GM18519 (cell line): ENCODE results near the gene PRPF40B.
"Not testable (repeated sequence)": the region's sequence is repeated elsewhere in the genome, so short reads cannot be mapped to it uniquely, and the experiment has no call there.

Experiments
- ATAC-seq: cut with Tn5 transposase; IDR thresholded peaks from one replicate; pipeline ENCODE4 v1.9.1; 2021; ENCODE audit warnings: mild to moderate bottlenecking, moderate library complexity; ENCODE audit not compliant: unreplicated experiment, low FRiP score

Gene PRPF40B

GRCh38 chr12:49609059-49609874 lies 14.1 kb upstream of the PRPF40B start:
- no peak for ATAC-seq

- no peak for ATAC-seq
Measured at GRCh38 chr12:49609875-49610154, 13.5 kb upstream of the PRPF40B start.

DNA sequence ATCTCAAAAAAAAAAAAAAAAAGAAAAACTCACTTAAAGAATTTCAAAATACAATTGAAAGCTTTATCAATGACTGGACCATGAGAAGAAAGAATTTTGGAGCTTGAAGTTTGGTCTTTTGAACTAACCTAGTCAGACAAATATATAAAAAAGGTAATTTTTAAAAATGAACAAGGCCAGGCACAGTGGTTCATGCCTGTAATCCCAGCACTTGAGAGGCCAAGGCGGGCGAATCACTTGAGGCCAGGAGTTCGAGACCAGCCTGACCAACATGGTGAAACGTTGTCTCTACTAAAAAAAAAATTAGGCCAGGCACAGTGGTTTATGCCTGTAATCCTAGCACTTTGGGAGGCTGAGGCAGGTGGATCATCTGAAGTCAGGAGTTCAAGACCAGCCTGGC lies 12.6 kb upstream of the PRPF40B start:
- ATAC-seq: not testable (repeated sequence)

DNA sequence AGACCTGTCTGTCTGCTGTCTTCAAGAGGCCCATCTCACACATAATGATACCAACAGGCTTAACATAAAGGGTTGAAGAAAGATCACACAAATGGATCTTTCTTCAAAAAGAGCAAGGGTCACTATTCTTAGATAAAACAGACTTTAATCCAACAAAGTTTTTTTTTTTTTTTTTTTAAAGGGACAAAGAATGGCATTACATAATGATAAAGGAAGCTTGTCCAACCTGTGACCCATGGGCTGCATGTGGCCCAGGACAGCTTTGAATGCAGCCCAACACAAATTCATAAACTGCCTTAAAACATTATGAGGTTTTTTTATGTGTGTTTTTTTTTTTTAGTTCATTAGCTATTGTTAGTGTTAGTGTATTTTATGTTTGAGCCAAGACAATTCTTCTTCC lies 11.2 kb upstream of the PRPF40B start:
- no peak for ATAC-seq

DNA sequence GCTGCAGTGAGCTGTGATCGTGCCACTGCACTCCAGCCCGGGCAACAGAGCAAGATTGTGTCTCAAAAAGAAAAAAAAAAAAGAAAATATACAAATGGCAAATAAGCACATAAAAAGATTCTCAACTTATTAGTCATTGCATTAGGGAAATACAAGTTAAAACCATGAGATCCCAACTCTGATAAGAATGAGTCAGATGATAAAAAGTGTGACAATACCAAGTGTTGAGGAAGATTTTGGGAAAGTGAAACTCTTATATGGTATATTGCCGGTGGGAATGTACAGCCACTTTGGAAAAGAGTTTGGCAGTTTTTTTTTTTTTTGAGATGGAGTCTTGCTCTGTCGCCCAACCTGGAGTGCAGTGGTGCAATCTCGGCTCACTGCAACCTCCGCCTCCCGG lies 7.6 kb upstream of the PRPF40B start:
- ATAC-seq: no peak

DNA sequence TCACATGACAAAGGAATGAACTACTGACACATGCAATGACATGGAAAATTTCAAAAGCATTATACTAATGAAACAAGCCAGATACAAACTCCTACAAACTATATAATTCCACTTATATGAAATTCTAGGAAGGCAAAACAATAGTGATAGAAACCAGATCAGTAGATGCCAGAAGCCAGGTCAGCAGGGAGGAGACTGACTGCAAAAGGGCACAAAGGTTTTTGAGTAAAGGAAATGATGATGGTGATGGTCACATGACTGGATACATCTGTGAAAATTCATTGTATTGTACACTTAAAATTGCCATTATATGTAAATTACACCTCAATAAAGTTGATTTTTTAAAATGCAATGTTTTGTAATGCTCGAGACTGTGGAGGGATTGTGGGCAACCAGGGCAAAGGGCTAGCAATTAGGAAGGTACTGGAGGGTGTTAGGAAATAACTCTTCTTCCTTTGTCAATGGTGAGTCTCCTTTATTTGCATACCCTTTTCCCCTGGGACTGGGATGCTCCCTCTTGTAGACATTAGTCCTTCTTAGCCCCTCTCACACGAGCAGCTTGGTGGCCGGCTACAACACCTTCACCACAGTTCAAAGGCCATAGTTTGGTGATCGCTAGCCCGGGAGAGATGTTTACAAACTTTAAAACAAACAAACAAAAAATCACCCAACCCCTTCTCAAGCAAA lies 6.7 kb upstream of the PRPF40B start:
- no peak for ATAC-seq

GRCh38 chr12:49618576-49618975 lies 4.8 kb upstream of the PRPF40B start:
- no peak for ATAC-seq

DNA sequence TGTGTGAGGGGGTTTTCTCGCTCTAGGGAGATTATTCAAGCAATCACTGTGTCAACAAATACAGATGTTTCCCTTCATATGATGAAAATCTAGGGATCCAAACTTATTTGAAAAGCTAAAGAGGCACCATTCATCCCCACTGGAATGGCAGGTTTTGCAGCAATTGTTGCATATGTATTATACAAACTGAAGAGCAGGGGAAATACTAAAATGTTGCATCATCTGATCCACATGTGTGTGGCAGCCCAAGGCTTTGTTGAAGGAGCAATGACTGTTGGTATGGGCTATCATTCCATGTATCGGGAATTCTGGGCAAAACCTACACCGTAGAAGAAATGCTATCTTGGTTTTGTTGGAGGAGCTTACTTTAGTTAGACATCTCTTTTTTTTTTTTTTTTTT lies 4.1 kb upstream of the PRPF40B start:
- ATAC-seq: no peak

DNA sequence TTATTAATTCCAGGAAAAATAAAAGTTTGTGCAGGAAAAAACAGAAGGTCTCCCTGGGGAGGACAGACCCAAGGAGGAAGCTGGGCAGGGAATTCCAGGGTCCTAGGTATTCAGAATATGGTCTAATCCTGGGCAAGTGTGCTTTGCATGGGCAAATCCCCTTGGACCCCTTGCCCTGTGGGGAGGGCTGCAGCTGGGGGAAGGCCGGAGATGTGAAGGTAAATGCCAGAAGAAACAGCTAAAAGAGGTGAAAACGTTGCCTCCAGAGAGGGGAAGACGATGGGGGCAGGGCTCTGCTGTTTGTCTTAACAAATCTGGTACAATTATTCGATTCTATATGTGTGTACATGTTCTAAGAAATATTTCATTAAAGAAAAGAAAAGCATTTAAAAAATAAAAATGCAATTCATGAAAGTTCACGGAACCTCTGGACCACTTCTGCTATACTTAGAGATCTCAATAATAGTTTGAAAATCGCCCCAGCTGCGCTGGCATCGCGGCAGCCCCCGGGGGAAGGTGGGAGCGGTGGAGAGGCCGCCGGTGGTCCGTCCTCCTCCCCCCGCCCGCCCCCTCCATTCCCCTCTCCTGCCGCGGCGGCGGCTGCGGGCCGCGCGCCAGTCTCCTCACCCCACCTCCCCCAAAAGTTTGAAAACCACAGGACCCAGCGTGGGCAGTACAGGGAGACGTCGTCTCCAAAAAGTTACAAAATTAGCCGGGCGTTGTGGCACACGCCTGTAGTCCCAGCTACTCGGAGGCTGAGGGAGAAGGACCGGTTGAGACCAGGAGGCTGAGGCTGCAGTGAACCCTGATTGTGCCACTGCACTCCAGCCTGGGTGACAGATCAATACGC lies 1.5 kb upstream of the PRPF40B start:
- ATAC-seq: no peak

DNA sequence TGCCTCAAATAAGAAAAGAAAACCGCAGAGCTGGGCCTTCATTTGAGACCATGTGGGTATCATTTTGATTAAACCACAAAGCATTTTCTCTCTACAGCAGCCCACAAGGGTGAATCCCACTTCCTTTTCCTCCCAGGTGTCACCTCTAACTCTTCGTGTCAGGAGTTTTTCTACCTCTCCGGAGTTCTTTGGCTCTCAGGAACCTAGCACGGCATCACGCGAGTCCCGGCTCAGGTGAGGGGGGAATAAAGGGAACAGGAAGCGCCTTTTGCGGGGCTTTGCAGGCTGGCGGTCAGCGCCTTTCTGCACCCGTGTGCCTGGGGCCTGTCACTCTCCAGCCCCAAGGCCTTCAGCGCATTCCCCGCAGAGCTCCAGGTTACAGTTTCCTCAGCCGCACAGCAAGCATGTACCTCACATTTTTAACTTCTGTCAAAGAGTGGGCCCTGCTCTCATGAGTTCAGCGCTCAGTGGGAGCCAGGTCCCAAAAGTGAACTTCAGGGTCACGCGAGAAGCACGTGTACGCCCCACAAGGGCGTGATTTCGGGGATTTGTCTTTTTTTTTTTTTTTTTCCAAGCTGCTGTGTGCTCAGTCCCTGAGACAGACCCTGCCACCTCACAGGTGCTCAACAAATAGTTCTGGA lies 740 bp upstream of the PRPF40B start:
- peak; percentile 6 for ATAC-seq

DNA sequence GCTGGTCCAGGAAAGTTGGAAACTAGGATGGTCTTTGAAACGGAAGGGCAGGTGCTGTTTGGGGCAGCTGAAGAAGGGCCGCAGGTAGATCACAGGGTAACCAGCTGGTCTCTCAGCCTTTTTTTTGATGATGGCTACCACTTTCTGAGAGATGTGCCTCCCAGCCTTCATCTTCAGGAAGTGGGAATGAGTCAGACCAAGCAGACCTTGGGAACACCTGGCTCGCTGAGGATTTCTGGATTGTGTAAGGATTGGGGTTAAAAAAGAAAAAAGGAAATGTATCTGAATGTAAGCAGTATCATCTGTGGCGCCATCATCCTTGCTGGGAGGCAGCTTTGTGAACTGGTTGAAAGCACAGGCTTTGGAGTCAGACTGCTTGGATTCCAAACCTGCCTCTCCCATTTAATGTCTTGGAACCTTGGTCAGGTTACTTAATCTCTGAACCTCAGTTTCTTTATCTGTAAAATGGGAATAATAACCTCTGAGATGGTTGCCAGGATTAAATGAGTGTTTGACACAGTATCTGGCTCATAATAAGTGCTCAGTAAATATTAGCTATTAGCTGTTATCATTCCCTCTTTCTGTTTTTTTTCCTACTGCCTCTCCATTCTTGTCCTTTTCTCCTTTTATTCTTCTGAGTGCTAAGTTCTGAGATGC lies 1.7 kb downstream of the PRPF40B start:
- no peak for ATAC-seq

GRCh38 chr12:49626169-49626835 lies 2.9 kb downstream of the PRPF40B start:
- no peak for ATAC-seq

DNA sequence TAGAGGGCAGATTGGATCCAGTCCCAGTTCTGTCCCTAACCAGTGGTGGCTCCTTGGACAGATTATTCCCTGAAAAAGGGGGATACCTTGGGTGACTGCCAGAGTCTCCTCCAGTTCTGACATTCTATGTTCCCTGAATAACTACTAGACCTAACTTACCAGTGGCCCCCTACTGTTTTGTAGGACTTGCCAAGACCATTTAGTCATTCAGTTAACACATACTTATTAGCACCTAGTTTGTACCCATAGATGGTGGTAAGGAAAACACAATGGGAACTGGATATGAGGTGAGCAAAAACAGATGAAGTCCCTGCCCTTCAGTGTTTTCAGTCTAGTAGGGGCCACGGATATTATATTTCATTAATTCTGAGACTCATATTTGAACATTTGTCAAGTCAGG lies 3.5 kb downstream of the PRPF40B start:
- ATAC-seq: no peak

DNA sequence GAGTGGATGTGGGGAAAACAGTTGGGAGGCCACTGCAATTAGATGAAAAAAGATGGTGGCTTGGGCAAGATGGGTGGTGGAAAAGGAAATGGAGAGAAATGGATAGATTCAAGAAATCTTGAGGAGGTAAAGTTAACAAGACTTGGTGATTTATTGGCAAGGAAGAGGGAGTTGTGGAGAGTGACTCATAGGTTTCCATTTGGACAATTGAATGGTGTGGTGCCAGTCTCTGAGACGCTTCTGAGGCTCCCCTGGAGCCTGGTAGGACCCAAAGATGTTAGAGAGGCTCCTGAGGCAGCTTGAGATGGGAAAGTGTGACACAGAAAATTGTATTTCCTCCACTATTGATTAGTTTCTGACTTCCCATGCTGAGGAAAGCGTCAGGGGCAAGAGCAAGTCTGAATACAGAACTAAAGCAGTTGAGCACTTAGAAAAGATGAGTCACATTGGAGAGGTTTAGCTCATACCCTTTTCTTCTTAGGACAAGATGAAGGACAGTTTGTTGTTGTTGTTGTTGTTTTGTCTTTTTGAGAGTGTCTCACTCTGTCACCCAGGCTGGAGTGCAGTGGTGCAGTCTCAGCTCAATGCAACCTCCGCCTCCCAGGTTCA lies 4.5 kb downstream of the PRPF40B start:
- no peak for ATAC-seq

GRCh38 chr12:49631336-49631907 lies 8.1 kb downstream of the PRPF40B start:
- no peak for ATAC-seq

DNA sequence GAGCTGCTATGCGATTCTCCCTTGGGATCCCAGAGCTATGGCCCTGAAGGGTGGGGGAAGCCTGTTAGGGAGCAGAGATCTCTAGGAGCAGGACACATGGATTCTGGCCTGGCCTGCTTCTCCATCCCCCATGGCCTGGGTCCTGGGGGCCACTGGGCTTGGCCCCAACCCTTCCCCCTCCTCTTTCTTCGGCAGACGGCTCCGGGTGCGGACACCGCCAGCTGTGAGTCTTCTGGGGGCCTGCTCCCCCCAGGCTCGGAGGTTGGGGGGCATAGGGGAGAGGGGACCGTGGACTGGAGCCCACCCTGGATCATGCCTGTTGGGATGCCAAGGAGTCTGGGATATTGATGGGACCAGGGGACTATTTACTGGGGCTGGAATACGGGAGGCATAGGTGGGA lies 9.0 kb downstream of the PRPF40B start:
- ATAC-seq: no peak

DNA sequence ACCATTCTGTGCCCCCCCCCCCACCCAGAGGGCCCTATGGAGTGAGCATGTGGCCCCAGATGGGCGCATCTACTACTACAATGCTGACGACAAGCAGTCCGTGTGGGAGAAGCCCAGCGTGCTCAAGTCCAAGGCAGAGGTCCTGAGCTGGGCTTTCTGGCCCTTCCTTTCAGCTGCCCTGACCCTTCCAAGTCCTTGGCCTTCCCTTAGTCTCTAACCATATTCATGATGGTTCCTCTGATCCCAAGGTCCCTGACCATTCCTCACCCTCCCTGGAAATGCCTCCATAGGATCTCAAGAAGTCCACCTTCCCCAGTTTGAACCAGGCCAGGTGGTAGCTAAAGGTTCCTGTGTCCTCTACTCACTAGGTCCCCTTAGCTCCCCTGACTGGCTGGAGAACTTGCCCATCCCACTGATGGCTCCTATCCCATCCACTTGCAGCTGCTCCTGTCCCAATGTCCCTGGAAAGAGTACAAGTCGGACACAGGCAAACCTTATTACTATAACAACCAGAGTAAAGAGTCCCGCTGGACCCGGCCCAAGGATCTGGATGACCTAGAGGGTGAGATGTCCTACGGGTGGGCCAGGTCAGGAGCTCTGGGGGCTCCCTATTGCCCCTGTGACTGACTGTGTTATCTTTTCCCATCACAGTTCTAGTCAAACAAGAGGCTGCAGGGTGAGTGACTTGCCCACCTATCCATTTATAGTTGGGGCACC lies 9.8 kb downstream of the PRPF40B start:
- no peak for ATAC-seq

DNA sequence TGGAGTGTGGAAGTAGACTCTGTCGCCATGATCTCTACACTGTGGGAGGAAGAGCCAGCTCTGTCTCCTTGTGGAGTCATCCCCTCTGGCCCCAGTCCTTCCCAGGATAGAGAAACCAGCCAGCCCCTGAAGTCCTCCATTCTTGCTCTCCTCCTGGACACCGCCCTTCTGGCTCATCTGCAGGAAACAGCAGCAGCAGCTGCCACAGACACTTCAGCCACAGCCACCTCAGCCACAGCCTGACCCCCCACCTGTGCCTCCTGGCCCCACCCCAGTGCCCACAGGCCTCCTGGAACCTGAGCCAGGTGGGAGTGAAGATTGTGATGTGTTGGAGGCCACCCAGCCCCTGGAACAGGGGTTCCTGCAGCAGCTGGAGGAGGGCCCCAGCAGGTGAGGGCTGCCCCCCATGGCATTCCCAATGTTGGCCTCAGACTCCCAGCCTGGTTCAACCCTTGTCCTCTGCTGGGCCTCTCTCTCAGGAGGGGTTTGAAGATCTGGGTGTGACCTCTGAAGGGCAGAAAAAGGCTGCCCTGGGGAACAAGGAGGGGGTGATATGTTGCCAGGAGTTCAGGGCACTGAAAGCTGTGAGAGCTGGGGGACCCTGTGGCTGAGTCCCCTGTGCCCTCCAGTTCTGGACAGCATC lies 10.5 kb downstream of the PRPF40B start:
- no peak for ATAC-seq
